ENCODE data around the gene CES1. TPM values are rescaled to one million over a fixed set of nuclear protein-coding genes. Genes with fewer than 3 reads are reported as not detected.

The CES1 gene
- not detected in 2 replicates for total RNA-seq (2014; rRNA removed; shearing (Covaris generic))

DNA sequence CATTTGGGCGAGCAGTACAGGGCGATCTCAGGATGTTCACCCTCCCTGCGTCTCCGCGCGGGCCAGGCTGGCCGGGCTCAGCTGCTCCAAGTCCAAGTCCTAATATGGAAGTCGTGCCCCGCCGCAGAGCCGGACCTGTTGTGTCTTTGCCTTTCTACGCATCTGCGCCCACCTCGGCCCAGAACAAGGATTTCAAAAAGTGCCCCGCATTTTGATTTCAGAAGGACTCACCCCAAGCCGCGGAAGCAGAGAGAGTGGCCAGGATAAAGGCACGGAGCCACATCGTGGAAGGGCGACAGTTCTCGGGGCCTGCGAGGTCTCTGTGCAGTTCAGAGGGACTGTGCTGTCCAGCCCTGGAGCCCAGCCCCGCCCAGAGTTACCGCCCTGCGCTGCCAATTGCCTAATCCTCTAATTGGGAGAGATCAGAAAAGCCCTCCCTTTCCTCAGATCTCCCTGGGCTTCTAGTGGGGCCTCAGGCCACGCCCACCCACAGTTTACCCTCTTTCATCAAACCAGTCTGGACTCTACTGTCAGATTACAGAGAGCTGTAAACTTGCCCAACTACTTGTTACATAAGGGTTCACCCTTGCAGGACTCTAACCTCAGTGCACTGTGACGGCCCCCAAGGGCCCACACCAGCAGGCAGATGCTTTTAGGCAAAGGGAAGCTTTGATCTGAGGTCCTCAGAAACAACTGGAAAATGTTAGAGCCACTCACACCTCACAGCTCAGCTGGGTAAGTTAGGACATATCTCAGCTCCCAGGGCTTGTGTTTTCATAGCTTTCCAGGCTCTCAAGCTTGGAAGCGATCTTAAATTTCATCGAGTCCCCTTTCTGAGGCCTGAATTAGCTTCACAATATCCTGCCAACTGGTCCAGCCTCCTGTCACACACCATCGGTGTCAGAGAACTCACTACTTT is at the start of gene CES1:
CES1 (minus strand) TSS at position 324 of the 919 bp plus-strand sequence; CDS start at position 283, 41 bp downstream.

DNA sequence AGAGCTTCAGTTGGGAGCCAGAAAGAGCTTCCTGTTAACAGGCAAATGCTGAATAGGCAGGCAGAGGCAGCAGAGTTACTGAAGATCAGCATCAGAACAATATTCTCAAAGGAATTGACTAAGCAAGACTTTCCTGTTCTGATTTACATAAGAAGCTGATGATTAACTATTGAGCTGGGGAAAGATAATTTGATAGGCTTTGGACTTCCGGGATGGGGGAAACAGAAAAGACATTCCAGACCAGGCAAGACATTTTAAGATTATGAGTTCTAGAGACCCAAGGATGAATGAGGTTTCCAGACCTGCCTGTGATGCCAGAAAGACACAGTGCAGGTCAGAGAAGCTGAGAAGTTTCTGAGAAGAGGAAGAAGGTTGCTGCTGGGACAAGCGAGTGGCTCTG is 42.4 kb upstream of the CES1 start, which contains the start of gene CES5A:
CES5A (minus strand) TSS at position 101 of the 400 bp plus-strand sequence. CDS start 152 bp downstream, outside the sequence.

Other genes starting within 250 kb of the CES1 start
- gene SLC6A2, start 177.1 kb downstream of the CES1 start, total RNA-seq (2014; rRNA removed; shearing (Covaris generic)) = not detected in 2 replicates
- gene CES5A, start 42.3 kb upstream of the CES1 start, total RNA-seq (2014; rRNA removed; shearing (Covaris generic)) = not detected in 2 replicates